Karpas-422 (cell line): ENCODE measurements around the gene ERCC6L2. TPM values are rescaled to one million over a fixed set of nuclear protein-coding genes. Genes with fewer than 3 reads are reported as not detected.

Source experiments
- DNase-seq: peaks from one replicate; pipeline ENCODE4 v3.0.0-alpha.2; 2015
- H2AFZ ChIP-seq: fragments of 200-600 bp; sonication (generic); 2 replicates; pipeline ENCODE4 v1.6.1; 2014; ENCODE audit warnings: antibody characterized with exemption, low read length, mixed read lengths
- H3K27ac ChIP-seq: fragments of 200-600 bp; sonication (generic); 2 replicates; pipeline ENCODE4 v1.5.1; 2014; ENCODE audit warnings: mild to moderate bottlenecking, low read length, moderate library complexity
- H3K27me3 ChIP-seq: fragments of 200-600 bp; sonication (generic); 2 replicates; pipeline ENCODE4 v1.6.1; 2014; ENCODE audit warnings: low read length, mixed read lengths
- H3K36me3 ChIP-seq: fragments of 200-600 bp; sonication (generic); 2 replicates; pipeline ENCODE4 v1.6.1; 2014; ENCODE audit warnings: low read length, mixed read lengths; ENCODE audit not compliant: insufficient read depth
- H3K4me1 ChIP-seq: fragments of 200-600 bp; sonication (generic); 2 replicates; pipeline ENCODE4 v1.6.1; 2014; ENCODE audit warnings: mild to moderate bottlenecking, low read length, mixed read lengths
- H3K4me2 ChIP-seq: fragments of 200-600 bp; sonication (generic); 2 replicates; pipeline ENCODE4 v1.6.1; 2014; ENCODE audit warnings: low read length, low read depth, mild to moderate bottlenecking; ENCODE audit not compliant: poor library complexity, severe bottlenecking
- H3K4me3 ChIP-seq: fragments of 200-600 bp; sonication (generic); 2 replicates; pipeline ENCODE4 v1.5.1; 2014; ENCODE audit warnings: mild to moderate bottlenecking, antibody characterized with exemption, low read length, mixed read lengths
- H3K79me2 ChIP-seq: fragments of 200-600 bp; sonication (generic); 2 replicates; pipeline ENCODE4 v1.6.1; 2014; ENCODE audit warnings: mild to moderate bottlenecking, low read length, mixed read lengths
- H3K9ac ChIP-seq: fragments of 200-600 bp; sonication (generic); 2 replicates; pipeline ENCODE4 v1.6.0; 2014; ENCODE audit warnings: low read length
- H3K9me2 ChIP-seq: fragments of 200-600 bp; sonication (generic), shearing (Covaris generic); replicated peaks from 2 replicates; pipeline ENCODE4 v1.6.0; 2014; ENCODE audit warnings: mild to moderate bottlenecking, low read length, moderate library complexity; ENCODE audit not compliant: insufficient read depth
- H3K9me3 ChIP-seq: fragments of 300-700, 200-600 bp; sonication (generic); 2 replicates; pipeline ENCODE4 v1.6.1; 2014; ENCODE audit warnings: low read length, mixed read lengths
- H4K20me1 ChIP-seq: fragments of 200-600 bp; sonication (generic); 2 replicates; pipeline ENCODE4 v1.6.1; 2014; ENCODE audit warnings: mild to moderate bottlenecking, antibody characterized with exemption, low read length, low read depth; ENCODE audit not compliant: insufficient read depth
- total RNA-seq: library from RNA; depleted of rRNA; stranded (reverse); fragments of >200 nt; shearing (Covaris generic); gene quantifications from 2 replicates; pipeline ENCODE4 v1.2.3, GENCODE V29; 2014; ENCODE audit warnings: low replicate concordance

The ERCC6L2 gene
- total RNA-seq, 1 experiment from 2014 or later = 54.1 TPM

- Histone ChIP-seq H3K36me3 (0 out of 2 replicates have a peak, but pooled peaks cover 4% of the 10 kb centered on the region), H3K27me3 (no peaks in the 10 kb centered on the region), H3K4me3 (no peak overlapping the region), H3K9me3 (no peaks in the 10 kb centered on the region), H3K27ac (no peak overlapping the region), H3K79me2 (no peaks in the 10 kb centered on the region), H3K4me1 (no peaks in the 10 kb centered on the region), H4K20me1 (no peaks in the 10 kb centered on the region), H3K9me2 (no peaks in the 10 kb centered on the region), H3K4me2 (no peak overlapping the region), H2AFZ (no peak overlapping the region), H3K9ac (no peak overlapping the region)
- no peak for DNase-seq
These were observed 123.9 kb downstream of the ERCC6L2 start for GRCh38 chr9:95999390-95999789.

- Histone ChIP-seq H3K79me2 (no peaks in the 10 kb centered on the region), H3K4me3 (no peak overlapping the region), H3K9me2 (no peaks in the 10 kb centered on the region), H3K9me3 (no peaks in the 10 kb centered on the region), H3K9ac (no peak overlapping the region), H4K20me1 (no peaks in the 10 kb centered on the region), H3K4me2 (no peak overlapping the region), H3K27ac (no peak overlapping the region), H2AFZ (no peak overlapping the region), H3K27me3 (no peaks in the 10 kb centered on the region), H3K36me3 (0 out of 2 replicates have a peak, but pooled peaks cover 4% of the 10 kb centered on the region), H3K4me1 (no peaks in the 10 kb centered on the region)
- DNase-seq = no peak
These were observed 128.9 kb downstream of the ERCC6L2 start for GRCh38 chr9:96004379-96004778.

- Histone ChIP-seq H3K9ac (no peak overlapping the region), H3K27me3 (no peaks in the 10 kb centered on the region), H3K36me3 (0 out of 2 replicates have a peak, but pooled peaks cover 4% of the 10 kb centered on the region), H3K4me2 (no peak overlapping the region), H3K4me3 (no peak overlapping the region), H2AFZ (no peak overlapping the region), H3K4me1 (no peaks in the 10 kb centered on the region), H4K20me1 (no peaks in the 10 kb centered on the region), H3K9me3 (no peaks in the 10 kb centered on the region), H3K27ac (no peak overlapping the region), H3K9me2 (no peaks in the 10 kb centered on the region), H3K79me2 (no peaks in the 10 kb centered on the region)
- DNase-seq = no peak
These were observed 130.9 kb downstream of the ERCC6L2 start for GRCh38 chr9:96006296-96006879.

- H3K4me3 ChIP-seq = no peak overlapping the region
- no peaks in the 10 kb centered on the region for H3K79me2 ChIP-seq
- no peak for DNase-seq
- H2AFZ ChIP-seq = no peak overlapping the region
- H4K20me1 ChIP-seq = no peaks in the 10 kb centered on the region
- H3K4me2 ChIP-seq = no peak overlapping the region
- H3K9ac ChIP-seq = no peak overlapping the region
- H3K27ac ChIP-seq = no peak overlapping the region
- H3K4me1 ChIP-seq = no peaks in the 10 kb centered on the region
- H3K9me2 ChIP-seq = no peaks in the 10 kb centered on the region
- no peaks in the 10 kb centered on the region for H3K9me3 ChIP-seq
- 0 out of 2 replicates have a peak, but pooled peaks cover 4% of the 10 kb centered on the region for H3K36me3 ChIP-seq
- no peaks in the 10 kb centered on the region for H3K27me3 ChIP-seq
These were observed 131.5 kb downstream of the ERCC6L2 start for GRCh38 chr9:96006961-96007360.

GRCh38 chr9:96008502-96009222, 133.2 kb downstream of the ERCC6L2 start:
- Histone ChIP-seq H3K36me3 (0 out of 2 replicates have a peak, but pooled peaks cover 4% of the 10 kb centered on the region), H3K79me2 (no peaks in the 10 kb centered on the region), H3K27ac (no peak overlapping the region), H3K9ac (no peak overlapping the region), H3K27me3 (no peaks in the 10 kb centered on the region), H2AFZ (no peak overlapping the region), H3K9me3 (no peaks in the 10 kb centered on the region), H3K4me1 (no peaks in the 10 kb centered on the region), H3K4me2 (no peak overlapping the region), H3K9me2 (no peaks in the 10 kb centered on the region), H4K20me1 (no peaks in the 10 kb centered on the region), H3K4me3 (no peak overlapping the region)
- DNase-seq = no peak

GRCh38 chr9:96009223-96009602, 133.7 kb downstream of the ERCC6L2 start:
- H3K4me2 ChIP-seq = no peak overlapping the region
- H3K27ac ChIP-seq = no peak overlapping the region
- H3K9me3 ChIP-seq = no peaks in the 10 kb centered on the region
- H3K27me3 ChIP-seq = no peaks in the 10 kb centered on the region
- DNase-seq = no peak
- no peak overlapping the region for H3K9ac ChIP-seq
- no peaks in the 10 kb centered on the region for H3K9me2 ChIP-seq
- no peak overlapping the region for H3K4me3 ChIP-seq
- 0 out of 2 replicates have a peak, but pooled peaks cover 1% of the 10 kb centered on the region for H3K36me3 ChIP-seq
- H2AFZ ChIP-seq = no peak overlapping the region
- H4K20me1 ChIP-seq = no peaks in the 10 kb centered on the region
- no peaks in the 10 kb centered on the region for H3K4me1 ChIP-seq
- no peaks in the 10 kb centered on the region for H3K79me2 ChIP-seq

GRCh38 chr9:96009690-96010472, 134.4 kb downstream of the ERCC6L2 start:
- Histone ChIP-seq H3K4me1 (no peaks in the 10 kb centered on the region), H2AFZ (no peak overlapping the region)

GRCh38 chr9:96014078-96014477, 138.6 kb downstream of the ERCC6L2 start:
- Histone ChIP-seq H3K4me1 (no peaks in the 10 kb centered on the region), H3K9me2 (no peaks in the 10 kb centered on the region), H4K20me1 (no peaks in the 10 kb centered on the region), H3K4me3 (no peak overlapping the region), H2AFZ (no peak overlapping the region), H3K4me2 (no peak overlapping the region), H3K9me3 (no peaks in the 10 kb centered on the region), H3K79me2 (no peaks in the 10 kb centered on the region), H3K36me3 (no peaks in the 10 kb centered on the region), H3K27ac (no peak overlapping the region), H3K27me3 (no peaks in the 10 kb centered on the region), H3K9ac (no peak overlapping the region)
- DNase-seq = no peak

More at GRCh38 chr9:96009690-96010472, 134.4 kb downstream of the ERCC6L2 start:
- no peak overlapping the region for H3K27ac ChIP-seq
- no peak for DNase-seq
- H3K9me2 ChIP-seq = no peaks in the 10 kb centered on the region
- H3K9me3 ChIP-seq = no peaks in the 10 kb centered on the region
- H3K79me2 ChIP-seq = no peaks in the 10 kb centered on the region
- no peak overlapping the region for H3K4me3 ChIP-seq
- H3K4me2 ChIP-seq = no peak overlapping the region
- no peak overlapping the region for H3K9ac ChIP-seq
- no peaks in the 10 kb centered on the region for H3K36me3 ChIP-seq
- H3K27me3 ChIP-seq = no peaks in the 10 kb centered on the region
- H4K20me1 ChIP-seq = no peaks in the 10 kb centered on the region
